Measurements from ENCODE around the gene CSK.

DNA sequence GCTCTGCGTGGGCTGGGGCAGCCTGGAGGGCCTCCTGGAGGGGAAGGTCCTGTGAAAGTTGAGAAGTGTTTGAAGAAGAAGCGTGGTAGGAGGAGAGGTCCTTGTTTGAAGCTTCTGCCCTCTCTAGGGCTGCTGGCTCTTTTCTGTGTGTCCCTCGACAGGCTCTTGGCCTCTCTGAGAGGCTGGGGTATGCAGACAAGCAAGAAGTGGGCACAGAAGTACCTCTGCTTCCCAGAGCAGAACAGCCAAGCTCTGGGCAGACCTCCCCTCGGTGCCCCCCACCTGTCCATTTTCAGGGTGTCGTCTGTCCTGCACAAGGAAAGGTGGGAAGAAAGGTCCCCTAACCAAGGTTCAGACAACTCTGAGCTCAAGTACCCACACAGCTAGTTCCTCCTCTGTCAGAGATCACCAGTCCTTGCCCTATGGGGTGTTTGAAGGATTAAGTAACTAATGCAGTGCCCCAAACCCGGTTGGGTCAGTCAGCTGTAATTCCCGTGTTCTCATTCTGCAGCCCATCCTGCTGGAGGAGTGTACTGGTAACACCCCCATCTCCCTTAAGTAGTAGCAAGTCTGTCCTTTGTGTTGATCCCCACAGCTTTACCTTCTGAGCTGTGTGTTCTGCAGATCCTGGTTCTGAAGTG lies 6.3 kb downstream of the CSK start:
- TF ChIP-seq, protein P1, sequence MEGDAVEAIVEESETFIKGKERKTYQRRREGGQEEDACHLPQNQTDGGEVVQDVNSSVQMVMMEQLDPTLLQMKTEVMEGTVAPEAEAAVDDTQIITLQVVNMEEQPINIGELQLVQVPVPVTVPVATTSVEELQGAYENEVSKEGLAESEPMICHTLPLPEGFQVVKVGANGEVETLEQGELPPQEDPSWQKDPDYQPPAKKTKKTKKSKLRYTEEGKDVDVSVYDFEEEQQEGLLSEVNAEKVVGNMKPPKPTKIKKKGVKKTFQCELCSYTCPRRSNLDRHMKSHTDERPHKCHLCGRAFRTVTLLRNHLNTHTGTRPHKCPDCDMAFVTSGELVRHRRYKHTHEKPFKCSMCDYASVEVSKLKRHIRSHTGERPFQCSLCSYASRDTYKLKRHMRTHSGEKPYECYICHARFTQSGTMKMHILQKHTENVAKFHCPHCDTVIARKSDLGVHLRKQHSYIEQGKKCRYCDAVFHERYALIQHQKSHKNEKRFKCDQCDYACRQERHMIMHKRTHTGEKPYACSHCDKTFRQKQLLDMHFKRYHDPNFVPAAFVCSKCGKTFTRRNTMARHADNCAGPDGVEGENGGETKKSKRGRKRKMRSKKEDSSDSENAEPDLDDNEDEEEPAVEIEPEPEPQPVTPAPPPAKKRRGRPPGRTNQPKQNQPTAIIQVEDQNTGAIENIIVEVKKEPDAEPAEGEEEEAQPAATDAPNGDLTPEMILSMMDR (IDR thresholded peaks at IDR 0.05), result peak; percentile 51
- TF ChIP-seq ZFX (IDR thresholded peaks at IDR 0.05; ENCODE audit: borderline replicate concordance), result no peak

Data from 22Rv1 (cell line).